Neural crest cell (in vitro differentiated cells): ENCODE data around the gene AHNAK2. TPM values are rescaled to one million over a fixed set of nuclear protein-coding genes. Genes with fewer than 3 reads are reported as not detected.

ENCODE experiments used
- DNase-seq: peaks from one replicate; pipeline ENCODE4 v3.0.0; 2021; ENCODE audit warnings: low read depth, mixed read lengths, low spot score
- H3K27ac Mint-ChIP-seq: one replicate; pipeline ENCODE4 v1.8.0; 2021; ENCODE audit warnings: mild to moderate bottlenecking, mixed read lengths; ENCODE audit not compliant: unreplicated experiment
- H3K27me3 Mint-ChIP-seq: 2 replicates; pipeline ENCODE4 v1.8.0; 2021; ENCODE audit warnings: low read depth, mild to moderate bottlenecking, mixed read lengths
- H3K36me3 Mint-ChIP-seq: 2 replicates; pipeline ENCODE4 v1.8.0; 2021; ENCODE audit warnings: low read depth, mild to moderate bottlenecking, mixed read lengths
- H3K4me1 Mint-ChIP-seq: 2 replicates; pipeline ENCODE4 v1.8.0; 2021; ENCODE audit warnings: mixed read lengths
- H3K4me3 Mint-ChIP-seq: one replicate; pipeline ENCODE4 v1.8.0; 2021; ENCODE audit warnings: mild to moderate bottlenecking, mixed read lengths
- H3K9me3 Mint-ChIP-seq: 2 replicates; pipeline ENCODE4 v1.8.0; 2021; ENCODE audit warnings: mixed read lengths
- CTCF ChIP-seq: fragments of 200-600 bp; sonication (generic); conservative IDR thresholded peaks from 2 replicates; pipeline ENCODE4 v1.5.0; 2021; ENCODE audit warnings: antibody characterized with exemption, mild to moderate bottlenecking
- total RNA-seq: library from RNA; stranded (reverse); gene quantifications from 2 replicates; pipeline ENCODE4 v1.2.1, GENCODE V29; 2021

Gene AHNAK2
- total RNA-seq, 1 donor from 2014 or later: 1.4 TPM

- TF ChIP-seq CTCF: no peak
- Mint-ChIP-seq H3K27me3 (peaks cover 15% of the 10 kb centered on the region), H3K9me3 (no peaks in the 10 kb centered on the region), H3K27ac (no peak overlapping the region), H3K4me1 (peaks cover 5% of the 10 kb centered on the region), H3K36me3 (no peaks in the 10 kb centered on the region), H3K4me3 (no peak overlapping the region)
- no peak for DNase-seq
Observed at GRCh38 chr14:104895207-104895785, 82.9 kb downstream of the AHNAK2 start.

- no peak for TF ChIP-seq CTCF
Observed at GRCh38 chr14:104894331-104895206, 83.6 kb downstream of the AHNAK2 start.

GRCh38 chr14:104893435-104894207 lies 84.6 kb downstream of the AHNAK2 start:
- H3K4me3 Mint-ChIP-seq: no peak overlapping the region
- no peak for TF ChIP-seq CTCF
- H3K4me1 Mint-ChIP-seq: peaks cover 5% of the 10 kb centered on the region
- DNase-seq: no peak
- H3K27me3 Mint-ChIP-seq: peaks cover 4% of the 10 kb centered on the region
- no peaks in the 10 kb centered on the region for H3K36me3 Mint-ChIP-seq
- no peaks in the 10 kb centered on the region for H3K9me3 Mint-ChIP-seq
- no peak overlapping the region for H3K27ac Mint-ChIP-seq

More at GRCh38 chr14:104894331-104895206, 83.6 kb downstream of the AHNAK2 start:
- H3K27ac Mint-ChIP-seq: no peak overlapping the region
- no peaks in the 10 kb centered on the region for H3K36me3 Mint-ChIP-seq
- H3K9me3 Mint-ChIP-seq: no peaks in the 10 kb centered on the region
- H3K27me3 Mint-ChIP-seq: peaks cover 8% of the 10 kb centered on the region
- no peak overlapping the region for H3K4me3 Mint-ChIP-seq
- DNase-seq: no peak
- H3K4me1 Mint-ChIP-seq: peaks cover 5% of the 10 kb centered on the region

GRCh38 chr14:104892531-104893434 lies 85.4 kb downstream of the AHNAK2 start:
- H3K27ac Mint-ChIP-seq: no peak overlapping the region
- no peak overlapping the region for H3K4me3 Mint-ChIP-seq
- H3K27me3 Mint-ChIP-seq: peaks cover 3% of the 10 kb centered on the region
- H3K9me3 Mint-ChIP-seq: no peaks in the 10 kb centered on the region
- no peak for TF ChIP-seq CTCF
- peaks cover 5% of the 10 kb centered on the region for H3K4me1 Mint-ChIP-seq
- no peak for DNase-seq
- H3K36me3 Mint-ChIP-seq: no peaks in the 10 kb centered on the region
